NCI-H2227 (cell line): ENCODE results near the gene SLC35E2B.
"Not testable (repeated sequence)": the region's sequence is repeated elsewhere in the genome, so short reads cannot be mapped to it uniquely, and the experiment has no call there.

Experiments
- DNase-seq: peaks from one replicate; lab custom pipeline; 2025; ENCODE audit not compliant: unreplicated experiment; lab: John Stamatoyannopoulos, UW

The SLC35E2B gene

GRCh38 chr1:1692714-1693647 is at the start of gene SLC35E2B:
TSS of gene SLC35E2B (minus strand) at chr1:1692795. CDS start at chr1:1676699, 16,096 bp downstream.
- peak; percentile 95 for DNase-seq

GRCh38 chr1:1741013-1741412 is 48.4 kb upstream of the SLC35E2B start:
- DNase-seq: not testable (repeated sequence)

DNA sequence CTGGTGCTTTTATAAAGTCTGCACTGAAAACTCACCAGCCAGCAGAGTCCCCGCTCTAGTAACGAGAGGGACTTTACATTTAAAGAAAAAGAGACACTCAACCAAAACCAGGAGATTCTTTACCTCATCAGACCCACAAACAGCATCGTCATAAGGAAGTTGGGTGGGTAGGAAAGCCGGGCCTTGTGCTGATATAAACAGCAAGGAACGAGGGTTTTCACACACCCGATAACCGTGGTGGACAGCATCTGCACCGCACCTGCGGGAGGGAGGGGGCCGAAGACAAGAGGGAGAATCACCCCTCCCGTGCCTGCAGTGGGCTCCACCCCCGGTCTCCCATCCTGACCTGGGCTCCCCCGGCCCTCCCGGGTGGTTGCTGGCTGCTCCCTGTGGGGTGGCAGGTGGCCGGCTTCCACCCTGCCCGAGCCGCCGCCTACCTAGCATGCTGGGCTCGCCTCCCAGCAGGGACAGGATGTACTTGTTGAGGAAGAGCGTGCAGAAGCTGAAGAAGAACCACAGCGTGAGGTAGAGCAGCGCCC is 46.3 kb upstream of the SLC35E2B start:
- not testable (repeated sequence) for DNase-seq

- DNase-seq: not testable (repeated sequence)
Measured at GRCh38 chr1:1737675-1738590, 45.3 kb upstream of the SLC35E2B start.

GRCh38 chr1:1732381-1732780 is 39.8 kb upstream of the SLC35E2B start:
- DNase-seq: no peak

DNA sequence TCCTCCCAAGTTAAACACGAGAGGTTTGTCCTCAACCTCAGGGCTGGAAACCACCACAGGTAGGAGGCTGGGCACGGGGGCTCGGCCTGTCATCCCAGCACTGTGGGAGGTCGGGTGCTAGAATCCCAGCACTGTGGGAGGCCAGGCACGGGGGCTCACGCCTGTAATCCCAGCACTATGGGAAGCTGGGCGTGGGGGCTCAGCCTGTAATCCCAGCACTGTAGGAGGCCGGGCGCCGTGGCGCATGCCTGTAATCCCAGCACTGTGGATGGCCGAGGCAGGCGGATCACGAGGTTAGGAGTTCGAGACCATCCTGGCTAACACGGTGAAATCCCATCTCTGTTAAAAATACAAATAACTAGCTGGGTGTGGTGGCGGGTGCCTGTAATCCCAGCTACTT is 38.3 kb upstream of the SLC35E2B start:
- no peak for DNase-seq

- DNase-seq: not testable (repeated sequence)
Measured at GRCh38 chr1:1730230-1730629, 37.6 kb upstream of the SLC35E2B start.

DNA sequence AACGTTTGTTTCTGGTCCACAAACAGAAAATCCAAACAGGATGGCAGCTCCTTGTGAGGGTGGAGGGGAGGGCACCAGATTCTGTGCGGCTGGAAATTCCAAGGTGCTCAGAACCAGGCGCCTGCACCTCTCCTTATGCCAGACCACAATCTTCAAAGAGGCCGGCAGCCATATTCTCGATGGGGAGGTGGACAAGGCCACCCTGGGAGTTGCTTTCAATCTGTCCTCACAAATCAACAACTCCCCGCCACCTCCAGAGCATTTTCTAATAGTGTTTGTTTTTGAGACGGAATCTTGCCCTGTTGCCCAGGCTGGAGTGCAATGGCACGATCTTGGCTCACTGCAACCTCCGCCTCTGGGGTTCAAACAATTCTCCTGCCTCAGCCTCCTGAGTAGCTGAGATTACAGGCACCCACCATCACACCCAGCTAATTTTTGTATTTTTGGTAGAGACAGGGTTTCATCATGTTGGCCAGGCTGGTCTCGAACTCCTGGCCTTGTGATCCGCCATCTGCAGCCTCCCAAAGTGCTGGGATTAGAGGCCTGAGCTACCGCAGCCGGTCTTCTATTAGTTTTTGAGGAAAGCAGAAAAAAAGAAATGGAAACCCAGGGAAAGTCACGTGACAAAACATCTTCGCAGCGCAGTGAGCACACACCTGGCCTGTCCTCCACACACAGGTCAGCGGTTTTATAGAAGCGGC is 36.7 kb upstream of the SLC35E2B start:
- DNase-seq: not testable (repeated sequence)

DNA sequence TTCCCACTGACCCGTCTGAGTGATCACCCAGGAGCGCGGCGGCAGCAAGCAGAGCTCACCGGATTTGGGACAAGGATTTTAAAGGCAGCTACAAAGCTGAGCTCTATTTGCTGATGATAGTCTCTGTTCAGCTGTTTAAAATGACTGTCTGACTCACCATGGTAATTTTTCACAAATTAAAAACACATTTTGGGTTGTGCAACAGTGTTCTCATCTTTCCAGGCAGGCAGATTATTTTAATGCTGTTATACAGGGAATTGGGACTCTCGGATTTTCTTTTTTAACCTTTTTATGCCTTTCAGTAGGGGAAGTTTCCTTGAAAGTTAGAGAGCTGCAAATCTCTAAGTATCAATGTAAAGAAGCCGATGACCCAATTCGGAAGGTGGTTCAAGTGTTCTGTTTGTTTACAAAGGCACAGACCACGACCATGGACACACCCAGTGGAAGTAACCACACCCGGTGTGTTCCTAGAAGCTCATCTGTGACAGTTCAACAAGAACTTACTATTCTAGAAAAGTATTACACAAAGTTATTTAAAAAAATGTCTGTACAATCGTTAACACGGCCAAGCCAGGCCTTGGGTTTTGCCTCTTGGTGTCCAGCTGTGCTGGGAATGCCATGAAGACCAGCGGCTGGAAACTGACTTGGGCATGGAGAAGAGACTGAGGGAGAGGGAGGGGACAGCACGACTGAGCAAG is 35.9 kb upstream of the SLC35E2B start:
- DNase-seq: not testable (repeated sequence)

DNA sequence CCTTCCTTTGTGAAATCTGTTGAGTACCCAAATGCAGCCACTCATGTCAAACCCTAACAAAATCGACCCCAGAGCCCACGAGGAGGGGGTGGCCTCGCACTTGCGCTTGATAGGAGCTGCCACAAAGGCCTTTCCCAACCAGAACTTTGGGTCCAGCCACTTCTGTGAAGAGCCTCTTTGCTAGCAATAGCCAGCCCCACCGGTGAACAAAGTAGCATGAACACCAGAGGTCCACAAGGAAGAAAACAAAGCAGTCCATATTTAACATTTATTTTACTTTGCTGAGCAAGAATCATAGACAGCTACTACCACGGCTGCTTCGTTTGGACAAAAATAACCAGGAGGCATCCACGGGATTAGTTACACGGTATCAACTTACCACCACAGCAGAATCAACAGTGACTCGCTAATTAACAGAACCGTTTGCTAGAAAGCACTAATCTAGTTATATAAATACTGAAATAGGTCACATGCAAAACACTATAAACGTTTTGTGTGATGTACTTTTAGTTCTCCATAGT is 34.6 kb upstream of the SLC35E2B start:
- DNase-seq: not testable (repeated sequence)

GRCh38 chr1:1726088-1726487 is 33.5 kb upstream of the SLC35E2B start:
- DNase-seq: not testable (repeated sequence)

DNA sequence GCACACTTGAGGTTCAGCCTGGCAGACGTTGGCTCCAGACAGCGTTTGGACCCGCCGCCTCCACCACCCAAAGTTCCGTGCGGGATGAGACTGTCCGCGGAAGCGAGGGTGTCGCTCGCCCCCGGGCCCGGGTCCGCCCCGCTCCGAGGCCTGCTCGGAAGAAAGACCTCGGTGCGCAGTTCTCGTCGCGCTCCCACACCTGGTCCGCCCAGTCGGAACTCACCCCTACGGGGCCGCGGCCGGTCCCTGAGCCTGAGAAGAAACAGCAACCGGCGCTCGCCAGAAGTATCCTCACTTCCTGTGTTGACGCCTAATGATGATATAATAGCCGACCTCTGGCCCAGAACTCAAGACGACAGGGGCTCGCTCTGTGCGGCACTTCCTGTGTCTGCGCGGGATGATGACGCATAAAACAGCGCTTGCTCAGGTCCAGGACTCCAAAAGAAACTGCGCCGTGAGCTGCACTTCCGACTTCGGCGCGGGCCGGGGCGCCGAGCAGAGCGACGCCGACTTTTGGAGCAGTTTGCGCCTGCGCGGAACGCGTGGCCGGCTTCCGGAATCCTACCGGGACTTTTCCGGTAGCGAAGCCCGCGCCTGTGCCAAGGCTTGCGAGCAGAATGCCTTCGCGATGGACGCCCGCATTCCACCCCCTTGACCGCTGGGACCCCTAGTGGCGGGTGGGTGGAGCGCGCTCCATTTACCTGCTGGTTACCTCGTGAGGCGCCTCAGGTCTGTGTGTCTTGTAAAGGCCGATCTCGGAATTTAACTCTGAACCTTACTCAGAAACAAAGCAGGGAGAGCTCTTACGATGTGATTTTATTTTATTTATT is 31.7 kb upstream of the SLC35E2B start, which contains the start of gene CDK11A:
Gene CDK11A (minus strand): TSS at position 323 of the 830 bp plus-strand sequence. CDS start 1,539 bp downstream, outside the sequence.
- peak; percentile 99 for DNase-seq

DNA sequence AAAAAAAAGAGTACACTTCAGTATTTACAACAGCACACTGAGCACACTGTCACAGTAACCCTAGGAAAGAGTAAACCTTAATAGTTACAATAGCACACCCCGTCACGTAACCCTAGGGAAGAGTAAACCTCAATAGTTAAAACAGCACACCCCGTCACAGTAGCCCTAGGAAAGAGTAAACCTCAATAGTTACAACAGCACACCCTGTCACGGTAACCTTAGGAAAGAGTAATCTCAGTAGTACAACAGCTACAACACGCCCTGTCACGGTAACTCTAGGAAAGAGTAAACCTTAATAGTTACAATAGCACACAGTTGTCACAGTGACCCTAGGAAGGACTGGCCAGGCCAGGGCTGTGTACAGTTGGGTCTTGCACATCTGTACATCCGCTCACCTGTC is 28.6 kb upstream of the SLC35E2B start:
- no peak for DNase-seq

DNA sequence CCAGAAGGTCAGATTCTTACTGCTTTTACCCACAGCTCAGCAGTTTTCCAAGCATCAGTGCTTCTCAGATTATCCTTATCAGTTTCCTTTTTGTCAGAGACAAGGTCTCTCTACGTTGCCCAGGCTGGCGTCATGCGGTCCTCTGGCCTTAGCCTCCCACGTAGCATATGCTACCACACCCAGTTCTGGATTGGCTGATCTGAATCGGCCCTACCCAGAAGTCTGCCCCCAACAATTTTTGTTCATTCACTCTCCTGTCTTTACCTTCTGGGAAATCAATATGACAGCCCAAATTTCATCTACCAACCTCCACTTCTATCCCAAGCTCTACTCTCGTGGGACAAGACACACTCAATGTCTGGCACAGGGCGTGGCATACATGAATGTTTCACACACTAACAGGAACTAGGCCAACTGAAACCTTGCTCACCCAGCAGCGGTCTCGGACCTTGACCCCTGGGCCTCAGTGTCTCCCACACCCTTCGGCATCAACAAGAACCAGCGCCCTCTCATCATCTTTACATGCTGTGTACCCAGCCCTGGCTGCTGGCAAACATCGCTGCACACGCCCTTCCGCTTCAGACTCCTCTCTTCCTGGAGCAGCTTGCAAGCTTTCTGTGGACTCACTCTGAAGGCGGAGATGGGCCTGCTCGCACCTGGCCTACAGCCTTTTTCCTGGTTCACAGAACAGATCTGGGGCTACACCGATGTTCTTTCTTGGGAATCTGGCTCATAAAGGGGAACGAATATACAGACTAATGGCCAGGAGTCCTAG is 22.7 kb upstream of the SLC35E2B start:
- not testable (repeated sequence) for DNase-seq

DNA sequence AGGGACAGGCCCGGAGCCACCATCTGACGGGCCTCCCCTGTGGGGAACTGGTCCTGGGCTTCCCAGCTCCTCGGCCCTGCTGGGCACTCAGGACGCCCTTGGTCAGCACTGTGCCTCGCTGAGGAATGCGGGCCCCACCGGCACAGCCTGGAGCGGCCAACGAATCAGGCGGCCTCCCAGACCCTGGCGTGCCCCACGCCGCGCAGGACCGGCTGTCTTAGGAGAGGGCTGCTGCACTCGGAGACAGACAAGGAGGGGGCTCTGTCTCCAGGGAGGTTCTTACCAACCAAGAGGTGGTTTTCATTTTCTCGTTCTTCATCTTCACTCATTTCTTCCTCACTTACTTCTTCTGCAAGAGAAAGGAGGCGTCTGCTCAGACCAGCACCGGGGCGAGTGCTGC is 15.3 kb upstream of the SLC35E2B start:
- DNase-seq: not testable (repeated sequence)

GRCh38 chr1:1707241-1707640 is 14.6 kb upstream of the SLC35E2B start:
- DNase-seq: not testable (repeated sequence)

- DNase-seq: not testable (repeated sequence)
Measured at GRCh38 chr1:1705623-1706022, 13.0 kb upstream of the SLC35E2B start.
